AG09309 (cell line): ENCODE measurements around the gene COPS2.
A peak's percentile ranks its signal among the peaks of the same experiment; 100 is the strongest.

Experiments used
- DNase-seq: peaks from one replicate; pipeline ENCODE4 v3.0.0-alpha.2; 2010; ENCODE audit warnings: low read depth
- H3K4me3 ChIP-seq: 2 replicates; pipeline ENCODE4 v1.5.1; 2011; ENCODE audit warnings: mild to moderate bottlenecking, low read depth, low read length, moderate library complexity; ENCODE audit not compliant: control insufficient read depth
- TF ChIP-seq, protein P1 (sequence below): IDR thresholded peaks from 2 replicates; pipeline ENCODE4 v1.5.1; 2011; ENCODE audit warnings: mild to moderate bottlenecking, low read depth, low read length, inconsistent platforms; ENCODE audit not compliant: insufficient read depth, control insufficient read depth; ENCODE audit errors: missing control alignments

The COPS2 gene

GRCh38 chr15:49134683-49135341 is 20.6 kb downstream of the COPS2 start:
- H3K4me3 ChIP-seq = no peak overlapping the region
- peak; percentile 16 for DNase-seq
- TF ChIP-seq, protein P1, sequence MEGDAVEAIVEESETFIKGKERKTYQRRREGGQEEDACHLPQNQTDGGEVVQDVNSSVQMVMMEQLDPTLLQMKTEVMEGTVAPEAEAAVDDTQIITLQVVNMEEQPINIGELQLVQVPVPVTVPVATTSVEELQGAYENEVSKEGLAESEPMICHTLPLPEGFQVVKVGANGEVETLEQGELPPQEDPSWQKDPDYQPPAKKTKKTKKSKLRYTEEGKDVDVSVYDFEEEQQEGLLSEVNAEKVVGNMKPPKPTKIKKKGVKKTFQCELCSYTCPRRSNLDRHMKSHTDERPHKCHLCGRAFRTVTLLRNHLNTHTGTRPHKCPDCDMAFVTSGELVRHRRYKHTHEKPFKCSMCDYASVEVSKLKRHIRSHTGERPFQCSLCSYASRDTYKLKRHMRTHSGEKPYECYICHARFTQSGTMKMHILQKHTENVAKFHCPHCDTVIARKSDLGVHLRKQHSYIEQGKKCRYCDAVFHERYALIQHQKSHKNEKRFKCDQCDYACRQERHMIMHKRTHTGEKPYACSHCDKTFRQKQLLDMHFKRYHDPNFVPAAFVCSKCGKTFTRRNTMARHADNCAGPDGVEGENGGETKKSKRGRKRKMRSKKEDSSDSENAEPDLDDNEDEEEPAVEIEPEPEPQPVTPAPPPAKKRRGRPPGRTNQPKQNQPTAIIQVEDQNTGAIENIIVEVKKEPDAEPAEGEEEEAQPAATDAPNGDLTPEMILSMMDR = no peak

- H3K4me3 ChIP-seq = no peak overlapping the region
- TF ChIP-seq, protein P1 = no peak
- no peak for DNase-seq
Observed at GRCh38 chr15:49131403-49131802, 24.0 kb downstream of the COPS2 start.

- TF ChIP-seq, protein P1 = no peak
- no peak overlapping the region for H3K4me3 ChIP-seq
- no peak for DNase-seq
Observed at GRCh38 chr15:49124371-49124770, 31.0 kb downstream of the COPS2 start.

- DNase-seq = no peak
- no peak overlapping the region for H3K4me3 ChIP-seq
- TF ChIP-seq, protein P1 = no peak
Observed at GRCh38 chr15:49122541-49123062, 32.8 kb downstream of the COPS2 start.

GRCh38 chr15:49121901-49122300 is 33.5 kb downstream of the COPS2 start:
- H3K4me3 ChIP-seq = no peak overlapping the region
- no peak for DNase-seq
- TF ChIP-seq, protein P1 = no peak

DNA sequence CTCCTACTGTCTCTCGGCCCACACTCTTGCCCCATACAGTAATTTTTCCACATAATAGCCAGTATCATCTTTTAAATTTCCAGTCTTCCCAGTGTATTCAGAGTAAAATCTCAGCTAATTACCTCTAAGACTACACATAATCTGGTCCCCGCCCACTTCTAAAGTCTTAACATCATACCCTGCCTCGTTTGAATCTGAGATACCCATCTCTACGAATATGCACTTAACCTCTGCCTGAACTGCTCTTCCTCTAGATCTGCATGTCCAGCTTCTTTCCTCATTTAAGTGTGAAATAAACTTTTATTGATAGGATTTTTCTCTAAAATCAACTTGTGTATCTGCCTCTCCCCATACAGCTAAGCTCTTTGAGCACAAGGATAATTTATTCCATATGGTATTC is 34.6 kb downstream of the COPS2 start:
- no peak for DNase-seq
- TF ChIP-seq, protein P1 = no peak
- no peak overlapping the region for H3K4me3 ChIP-seq
